HK-2 (cell line): ENCODE data around the gene TRIM17.

Experiments
- DNase-seq: peaks from one replicate; pipeline ENCODE4 v3.0.0-alpha.2; 2018; ENCODE audit not compliant: unreplicated experiment

Gene TRIM17

GRCh38 chr1:228378873-228379460 lies 37.7 kb downstream of the TRIM17 start:
- peak; percentile 67 for DNase-seq

- DNase-seq = peak; percentile 72
Observed at GRCh38 chr1:228378090-228378872, 38.4 kb downstream of the TRIM17 start.

GRCh38 chr1:228377664-228378089 lies 39.0 kb downstream of the TRIM17 start:
- DNase-seq = no peak

GRCh38 chr1:228376651-228377631 lies 39.7 kb downstream of the TRIM17 start:
- no peak for DNase-seq

GRCh38 chr1:228376262-228376628 lies 40.4 kb downstream of the TRIM17 start:
- DNase-seq = no peak

GRCh38 chr1:228375578-228376261 lies 40.9 kb downstream of the TRIM17 start:
- no peak for DNase-seq

GRCh38 chr1:228374711-228375577 lies 41.7 kb downstream of the TRIM17 start:
- no peak for DNase-seq

GRCh38 chr1:228373681-228374571 lies 42.7 kb downstream of the TRIM17 start:
- no peak for DNase-seq

- no peak for DNase-seq
Observed at GRCh38 chr1:228373004-228373680, 43.5 kb downstream of the TRIM17 start.

GRCh38 chr1:228372183-228373003 lies 44.3 kb downstream of the TRIM17 start:
- DNase-seq = peak; percentile 73

- no peak for DNase-seq
Observed at GRCh38 chr1:228371741-228372182, 44.9 kb downstream of the TRIM17 start.

- no peak for DNase-seq
Observed at GRCh38 chr1:228370941-228371740, 45.5 kb downstream of the TRIM17 start.

GRCh38 chr1:228370439-228370940 lies 46.2 kb downstream of the TRIM17 start:
- no peak for DNase-seq

GRCh38 chr1:228369608-228370438 lies 46.8 kb downstream of the TRIM17 start:
- DNase-seq = no peak

GRCh38 chr1:228368801-228369607 lies 47.7 kb downstream of the TRIM17 start:
- DNase-seq = no peak
